ENCODE results near the gene PSEN2. TPM values are rescaled to one million over a fixed set of nuclear protein-coding genes. Genes with fewer than 3 reads are reported as not detected.
A peak's percentile ranks its signal among the peaks of the same experiment; 100 is the strongest.

Gene PSEN2
- total and polyA plus RNA-seq, 9 of the 15 experiments (the other 6 are each of a cell fraction or from before 2014, with no cell fraction given), result 2.3 to 21.5 (median 13.7) TPM

DNA sequence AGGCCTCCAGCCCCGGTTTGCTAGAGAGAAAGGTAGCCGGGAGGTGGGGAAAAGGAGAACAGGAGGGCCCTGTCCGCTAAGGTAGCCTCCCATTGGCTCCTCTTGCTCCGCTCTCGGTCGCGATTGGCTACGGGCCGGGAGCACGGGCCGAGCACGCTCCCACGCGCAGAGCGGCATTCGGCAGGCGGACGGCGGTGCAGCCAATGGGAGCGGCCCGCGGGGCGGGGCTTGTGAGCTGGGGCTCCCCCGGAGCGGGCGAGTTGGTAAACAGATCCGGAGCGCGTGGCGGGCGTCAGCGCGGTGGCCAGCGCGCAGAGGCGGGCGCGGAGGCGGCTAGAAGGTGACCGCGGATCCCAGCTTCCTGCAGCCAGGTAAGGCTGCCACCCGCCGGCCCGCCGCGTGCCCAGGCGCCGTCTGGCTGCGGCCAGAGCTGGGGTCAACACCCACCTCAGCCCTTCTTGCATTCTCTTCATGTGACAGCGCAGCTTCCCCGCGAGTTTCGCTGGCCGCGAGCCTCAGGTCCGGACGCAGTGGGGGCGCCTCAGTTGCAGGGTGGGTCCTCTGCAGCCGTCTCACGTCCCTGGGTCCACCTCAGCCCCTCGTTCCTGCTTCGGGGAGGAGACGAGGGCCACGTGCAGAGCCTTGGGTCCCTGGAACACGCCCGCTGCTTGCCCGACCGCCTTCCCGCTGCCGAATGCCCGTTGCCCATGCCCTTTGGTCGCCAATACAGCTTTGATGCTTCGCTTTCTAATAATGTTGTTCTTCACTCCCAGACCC, 69.8 kb downstream of the PSEN2 start, which contains the start of gene COQ8A (continued):
- TF ChIP-seq, protein P1, sequence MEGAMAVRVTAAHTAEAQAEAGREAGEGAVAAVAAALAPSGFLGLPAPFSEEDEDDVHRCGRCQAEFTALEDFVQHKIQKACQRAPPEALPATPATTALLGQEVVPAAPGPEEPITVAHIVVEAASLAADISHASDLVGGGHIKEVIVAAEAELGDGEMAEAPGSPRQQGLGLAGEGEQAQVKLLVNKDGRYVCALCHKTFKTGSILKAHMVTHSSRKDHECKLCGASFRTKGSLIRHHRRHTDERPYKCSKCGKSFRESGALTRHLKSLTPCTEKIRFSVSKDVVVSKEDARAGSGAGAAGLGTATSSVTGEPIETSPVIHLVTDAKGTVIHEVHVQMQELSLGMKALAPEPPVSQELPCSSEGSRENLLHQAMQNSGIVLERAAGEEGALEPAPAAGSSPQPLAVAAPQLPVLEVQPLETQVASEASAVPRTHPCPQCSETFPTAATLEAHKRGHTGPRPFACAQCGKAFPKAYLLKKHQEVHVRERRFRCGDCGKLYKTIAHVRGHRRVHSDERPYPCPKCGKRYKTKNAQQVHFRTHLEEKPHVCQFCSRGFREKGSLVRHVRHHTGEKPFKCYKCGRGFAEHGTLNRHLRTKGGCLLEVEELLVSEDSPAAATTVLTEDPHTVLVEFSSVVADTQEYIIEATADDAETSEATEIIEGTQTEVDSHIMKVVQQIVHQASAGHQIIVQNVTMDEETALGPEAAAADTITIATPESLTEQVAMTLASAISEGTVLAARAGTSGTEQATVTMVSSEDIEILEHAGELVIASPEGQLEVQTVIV (CRISPR knock-in tag; IDR thresholded peaks at IDR 0.05; ENCODE audit: borderline replicate concordance), result no peak
- TF ChIP-seq HNRNPK (IDR thresholded peaks at IDR 0.05; ENCODE audit: low read depth, low read length, poor library complexity, severe bottlenecking) (no peak), BRF1 (IDR thresholded peaks at IDR 0.05; ENCODE audit: borderline replicate concordance, extremely low read depth, insufficient read length) (no peak), ZNF561 (CRISPR knock-in tag; conservative IDR thresholded peaks at IDR 0.05) (no peak), ZNF445 (CRISPR knock-in tag; IDR thresholded peaks at IDR 0.05; ENCODE audit: low read depth) (no peak), DACH1 (IDR thresholded peaks at IDR 0.05; ENCODE audit: partially characterized antibody) (no peak), DIDO1 (tag; IDR thresholded peaks at IDR 0.05; ENCODE audit: low read depth) (no peak), CBFB (CRISPR knock-in tag; IDR thresholded peaks at IDR 0.05) (no peak), TBP (optimal IDR thresholded peaks at IDR 0.05; ENCODE audit: low read depth, low read length) (peak; percentile 84), ZNF76 (CRISPR knock-in tag; IDR thresholded peaks at IDR 0.05; ENCODE audit: borderline replicate concordance) (0 out of 2 replicates have a peak, but pooled peaks have one; percentile 63), CEBPB (tag; IDR thresholded peaks at IDR 0.05) (no peak), KLF10 (CRISPR knock-in tag; IDR thresholded peaks at IDR 0.05) (no peak), ETS2 (tag; IDR thresholded peaks at IDR 0.05; ENCODE audit: borderline replicate concordance, poor library complexity, severe bottlenecking) (no peak), NR2C1 (IDR thresholded peaks at IDR 0.05) (no peak), NR2C1 (tag; IDR thresholded peaks at IDR 0.05) (peak; percentile 21; the same call in 1 of the 2 replicates)
- TF ChIP-seq, protein P2, sequence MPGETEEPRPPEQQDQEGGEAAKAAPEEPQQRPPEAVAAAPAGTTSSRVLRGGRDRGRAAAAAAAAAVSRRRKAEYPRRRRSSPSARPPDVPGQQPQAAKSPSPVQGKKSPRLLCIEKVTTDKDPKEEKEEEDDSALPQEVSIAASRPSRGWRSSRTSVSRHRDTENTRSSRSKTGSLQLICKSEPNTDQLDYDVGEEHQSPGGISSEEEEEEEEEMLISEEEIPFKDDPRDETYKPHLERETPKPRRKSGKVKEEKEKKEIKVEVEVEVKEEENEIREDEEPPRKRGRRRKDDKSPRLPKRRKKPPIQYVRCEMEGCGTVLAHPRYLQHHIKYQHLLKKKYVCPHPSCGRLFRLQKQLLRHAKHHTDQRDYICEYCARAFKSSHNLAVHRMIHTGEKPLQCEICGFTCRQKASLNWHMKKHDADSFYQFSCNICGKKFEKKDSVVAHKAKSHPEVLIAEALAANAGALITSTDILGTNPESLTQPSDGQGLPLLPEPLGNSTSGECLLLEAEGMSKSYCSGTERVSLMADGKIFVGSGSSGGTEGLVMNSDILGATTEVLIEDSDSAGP (CRISPR knock-in tag; IDR thresholded peaks at IDR 0.05), result no peak
- TF ChIP-seq, protein P3, sequence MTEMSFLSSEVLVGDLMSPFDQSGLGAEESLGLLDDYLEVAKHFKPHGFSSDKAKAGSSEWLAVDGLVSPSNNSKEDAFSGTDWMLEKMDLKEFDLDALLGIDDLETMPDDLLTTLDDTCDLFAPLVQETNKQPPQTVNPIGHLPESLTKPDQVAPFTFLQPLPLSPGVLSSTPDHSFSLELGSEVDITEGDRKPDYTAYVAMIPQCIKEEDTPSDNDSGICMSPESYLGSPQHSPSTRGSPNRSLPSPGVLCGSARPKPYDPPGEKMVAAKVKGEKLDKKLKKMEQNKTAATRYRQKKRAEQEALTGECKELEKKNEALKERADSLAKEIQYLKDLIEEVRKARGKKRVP (CRISPR knock-in tag; IDR thresholded peaks at IDR 0.05), result 0 out of 2 replicates have a peak, but pooled peaks have one; percentile 33
- TF ChIP-seq, protein P4, sequence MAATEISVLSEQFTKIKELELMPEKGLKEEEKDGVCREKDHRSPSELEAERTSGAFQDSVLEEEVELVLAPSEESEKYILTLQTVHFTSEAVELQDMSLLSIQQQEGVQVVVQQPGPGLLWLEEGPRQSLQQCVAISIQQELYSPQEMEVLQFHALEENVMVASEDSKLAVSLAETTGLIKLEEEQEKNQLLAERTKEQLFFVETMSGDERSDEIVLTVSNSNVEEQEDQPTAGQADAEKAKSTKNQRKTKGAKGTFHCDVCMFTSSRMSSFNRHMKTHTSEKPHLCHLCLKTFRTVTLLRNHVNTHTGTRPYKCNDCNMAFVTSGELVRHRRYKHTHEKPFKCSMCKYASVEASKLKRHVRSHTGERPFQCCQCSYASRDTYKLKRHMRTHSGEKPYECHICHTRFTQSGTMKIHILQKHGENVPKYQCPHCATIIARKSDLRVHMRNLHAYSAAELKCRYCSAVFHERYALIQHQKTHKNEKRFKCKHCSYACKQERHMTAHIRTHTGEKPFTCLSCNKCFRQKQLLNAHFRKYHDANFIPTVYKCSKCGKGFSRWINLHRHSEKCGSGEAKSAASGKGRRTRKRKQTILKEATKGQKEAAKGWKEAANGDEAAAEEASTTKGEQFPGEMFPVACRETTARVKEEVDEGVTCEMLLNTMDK (IDR thresholded peaks at IDR 0.05; ENCODE audit: borderline replicate concordance, insufficient read depth, low read depth, low read length, poor library complexity, severe bottlenecking), result no peak
